Measurements from ENCODE around the gene IFI30. TPM values are rescaled to one million over a fixed set of nuclear protein-coding genes. Genes with fewer than 3 reads are reported as not detected.

Gene IFI30
- total and polyA plus RNA-seq, 2 experiments from 2014 or later = 27.4 to 34.4 TPM

DNA sequence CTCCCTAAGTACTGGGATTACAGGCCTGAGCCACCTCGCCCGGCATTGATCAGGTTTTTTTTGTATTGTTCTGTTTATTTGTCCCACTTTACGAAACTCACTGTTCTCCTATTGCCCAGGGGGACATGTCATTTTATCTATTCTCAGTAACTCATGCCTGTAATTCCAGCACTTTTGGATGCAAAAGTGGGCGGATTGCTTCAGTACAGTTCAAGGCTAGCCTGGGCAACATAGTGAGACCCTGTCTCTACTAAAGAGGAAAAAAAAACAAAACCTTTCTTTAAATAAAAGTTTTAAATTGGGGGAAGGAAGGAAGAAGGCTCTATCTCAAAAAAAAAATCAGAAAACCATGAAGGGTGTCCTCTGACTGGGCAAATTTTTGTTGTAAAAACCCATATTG lies 16.7 kb downstream of the IFI30 start:
- H3K27ac ChIP-seq (ENCODE audit: low read depth) = no peak overlapping the region
- TF ChIP-seq CTCF (conservative IDR thresholded peaks at IDR 0.05; ENCODE audit: low read depth in 2 of 2) (no peak), REST (IDR thresholded peaks at IDR 0.05; ENCODE audit: unreplicated experiment) (no peak), CREB1 (CRISPR knock-in tag; IDR thresholded peaks at IDR 0.05; ENCODE audit: low read depth) (no peak), JUNB (IDR thresholded peaks at IDR 0.05; ENCODE audit: unreplicated experiment) (no peak), ZNF114 (CRISPR knock-in tag; IDR thresholded peaks at IDR 0.05) (no peak), ZNF462 (CRISPR knock-in tag; IDR thresholded peaks at IDR 0.05) (no peak), STAT1 (IDR thresholded peaks at IDR 0.05; ENCODE audit: unreplicated experiment) (no peak), POLR2AphosphoS5 (IDR thresholded peaks at IDR 0.05; ENCODE audit: low read depth) (no peak), EZH2 (IDR thresholded peaks at IDR 0.05; ENCODE audit: low read depth, unreplicated experiment) (no peak), ZNF331 (CRISPR knock-in tag; IDR thresholded peaks at IDR 0.05; ENCODE audit: low read depth) (no peak), ETS1 (IDR thresholded peaks at IDR 0.05) (no peak), EZH2phosphoT487 (IDR thresholded peaks at IDR 0.05; ENCODE audit: unreplicated experiment) (no peak), NANOG (IDR thresholded peaks at IDR 0.05; ENCODE audit: borderline replicate concordance) (no peak)
- H2AFZ ChIP-seq = peak overlapping the region; percentile 69; the same call in 1 of the 2 replicates
- Mint-ChIP-seq H3K27ac (no peak overlapping the region), H3K9me3 (peaks cover 4% of the 10 kb centered on the region; the same call in 1 of the 3 replicates), H3K36me3 (ENCODE audit: low read depth) (peaks cover 4% of the 10 kb centered on the region; the same call in 2 of the 3 replicates), H3K4me3 (no peak overlapping the region), H3K27me3 (ENCODE audit: insufficient read depth, low read depth, poor library complexity) (peaks cover 18% of the 10 kb centered on the region), H3K4me1 (peaks cover 21% of the 10 kb centered on the region; the same call in 2 of the 3 replicates)
- no peaks in the 10 kb centered on the region for H3K27me3 ChIP-seq (ENCODE audit: insufficient read depth)
- peaks cover 11% of the 10 kb centered on the region; the same call in 1 of the 2 replicates for H3K4me1 ChIP-seq (ENCODE audit: insufficient read depth)
- ATAC-seq (no peak), DNase-seq (ENCODE audit: low spot score) (no peak)
- H3K36me3 ChIP-seq (ENCODE audit: insufficient read depth) = no peaks in the 10 kb centered on the region
- H4K20me1 ChIP-seq (replicated peaks; ENCODE audit: insufficient read depth) = peaks cover 14% of the 10 kb centered on the region
- no peak overlapping the region for H3K4me3 ChIP-seq
- no peak overlapping the region for H3K4me2 ChIP-seq
- peaks cover 26% of the 10 kb centered on the region; the same call in 1 of the 2 replicates for H3F3A ChIP-seq (replicated peaks; ENCODE audit: low read depth)
- no peaks in the 10 kb centered on the region for H3K9me2 ChIP-seq (ENCODE audit: insufficient read depth)
- peaks cover 6% of the 10 kb centered on the region for H3K79me2 ChIP-seq (replicated peaks; ENCODE audit: insufficient read depth)

Measured in GM23338 (cell line).